Astrocyte of the cerebellum (primary cell): ENCODE data around the gene TPST1.

Experiments used
- DNase-seq: peaks from one replicate; pipeline ENCODE4 v3.0.0-alpha.2; 2011; ENCODE audit warnings: low read depth
- H3K4me3 ChIP-seq: 2 replicates; pipeline ENCODE4 v1.5.1; 2011; ENCODE audit warnings: mild to moderate bottlenecking, low read depth, low read length, moderate library complexity
- in situ Hi-C: cut with HindIII; loops from 2 replicates; pipeline ENCODE4 v1.10.0; 2017; ENCODE audit warnings: low sequenced_read_pairs
- TF ChIP-seq, protein P1 (sequence below): IDR thresholded peaks from 2 replicates; pipeline ENCODE4 v1.5.1; 2012; ENCODE audit warnings: low read length, low read depth, moderate library complexity, mild to moderate bottlenecking; ENCODE audit errors: missing control alignments

The TPST1 gene

DNA sequence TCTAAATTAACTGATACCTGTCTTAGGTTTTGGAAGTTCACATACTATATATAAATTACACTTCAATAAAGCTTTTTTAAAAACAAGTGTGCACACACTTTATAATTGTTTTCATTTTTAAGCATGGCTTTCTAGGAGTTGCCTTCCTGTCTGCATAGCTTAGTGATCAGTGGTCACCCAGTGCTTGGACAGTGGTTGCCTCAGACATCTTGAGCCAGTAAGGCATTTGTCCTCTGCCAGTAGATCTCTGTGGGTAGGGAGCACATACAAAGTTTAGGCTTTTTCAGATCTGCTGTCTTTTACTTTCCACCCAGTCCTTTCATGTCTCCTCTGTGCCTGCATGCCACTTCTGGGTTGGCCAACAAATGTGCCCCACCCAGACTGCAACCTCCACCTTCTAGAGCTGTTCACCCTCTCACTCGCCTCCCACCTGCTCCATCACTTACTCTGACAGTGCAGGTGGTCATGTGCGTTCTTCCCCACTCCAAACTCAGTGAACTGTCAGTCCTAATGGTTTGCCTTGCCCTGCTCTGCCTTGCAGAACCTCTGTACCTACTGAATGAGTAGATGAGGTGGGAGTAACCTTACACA, 31.7 kb downstream of the TPST1 start:
- no peak for DNase-seq
- in situ Hi-C loops, result no loop called here
- H3K4me3 ChIP-seq, result no peak overlapping the region
- TF ChIP-seq, protein P1, sequence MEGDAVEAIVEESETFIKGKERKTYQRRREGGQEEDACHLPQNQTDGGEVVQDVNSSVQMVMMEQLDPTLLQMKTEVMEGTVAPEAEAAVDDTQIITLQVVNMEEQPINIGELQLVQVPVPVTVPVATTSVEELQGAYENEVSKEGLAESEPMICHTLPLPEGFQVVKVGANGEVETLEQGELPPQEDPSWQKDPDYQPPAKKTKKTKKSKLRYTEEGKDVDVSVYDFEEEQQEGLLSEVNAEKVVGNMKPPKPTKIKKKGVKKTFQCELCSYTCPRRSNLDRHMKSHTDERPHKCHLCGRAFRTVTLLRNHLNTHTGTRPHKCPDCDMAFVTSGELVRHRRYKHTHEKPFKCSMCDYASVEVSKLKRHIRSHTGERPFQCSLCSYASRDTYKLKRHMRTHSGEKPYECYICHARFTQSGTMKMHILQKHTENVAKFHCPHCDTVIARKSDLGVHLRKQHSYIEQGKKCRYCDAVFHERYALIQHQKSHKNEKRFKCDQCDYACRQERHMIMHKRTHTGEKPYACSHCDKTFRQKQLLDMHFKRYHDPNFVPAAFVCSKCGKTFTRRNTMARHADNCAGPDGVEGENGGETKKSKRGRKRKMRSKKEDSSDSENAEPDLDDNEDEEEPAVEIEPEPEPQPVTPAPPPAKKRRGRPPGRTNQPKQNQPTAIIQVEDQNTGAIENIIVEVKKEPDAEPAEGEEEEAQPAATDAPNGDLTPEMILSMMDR, result no peak

DNA sequence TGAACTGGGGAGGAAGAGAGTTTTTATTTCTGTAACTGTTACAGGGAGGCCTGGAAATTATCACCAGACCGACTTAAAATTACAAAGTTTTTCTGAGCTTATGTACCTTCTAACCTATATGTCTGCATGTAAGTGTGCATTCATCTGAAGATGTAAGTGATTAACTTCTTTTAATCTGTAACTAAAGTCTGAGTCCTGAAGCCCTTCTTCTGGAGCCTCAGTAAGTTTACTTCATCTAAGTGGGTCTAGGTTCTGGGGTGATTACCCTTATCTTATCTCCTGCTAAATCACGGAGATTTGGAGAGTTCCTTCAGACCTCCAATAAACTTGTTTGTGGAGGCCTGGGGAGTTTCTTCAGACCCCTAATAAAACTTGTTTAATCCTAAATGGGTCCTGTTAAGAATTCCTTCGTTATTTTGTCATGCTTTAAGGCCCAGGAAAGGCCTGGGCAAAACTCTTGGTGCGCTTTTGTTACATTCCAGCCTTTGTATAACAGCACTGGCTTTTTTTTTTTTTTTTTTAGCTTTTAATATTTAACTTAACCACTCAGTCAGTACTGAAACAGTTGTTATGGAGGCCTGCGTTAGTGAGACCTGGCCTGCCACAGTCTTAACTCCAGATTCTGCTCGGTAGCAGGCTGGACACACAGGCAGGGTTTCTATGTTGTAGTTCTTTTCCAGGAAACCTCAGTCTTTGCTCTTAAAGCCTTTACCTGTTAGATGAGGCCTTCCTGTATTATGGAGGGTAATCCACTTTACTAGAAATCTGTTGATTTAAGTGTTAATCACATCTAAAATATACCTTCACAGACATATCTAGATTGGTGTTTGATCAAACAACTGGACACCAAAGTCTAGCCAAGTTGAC, 33.0 kb downstream of the TPST1 start:
- in situ Hi-C loops, result no loop called here

DNA sequence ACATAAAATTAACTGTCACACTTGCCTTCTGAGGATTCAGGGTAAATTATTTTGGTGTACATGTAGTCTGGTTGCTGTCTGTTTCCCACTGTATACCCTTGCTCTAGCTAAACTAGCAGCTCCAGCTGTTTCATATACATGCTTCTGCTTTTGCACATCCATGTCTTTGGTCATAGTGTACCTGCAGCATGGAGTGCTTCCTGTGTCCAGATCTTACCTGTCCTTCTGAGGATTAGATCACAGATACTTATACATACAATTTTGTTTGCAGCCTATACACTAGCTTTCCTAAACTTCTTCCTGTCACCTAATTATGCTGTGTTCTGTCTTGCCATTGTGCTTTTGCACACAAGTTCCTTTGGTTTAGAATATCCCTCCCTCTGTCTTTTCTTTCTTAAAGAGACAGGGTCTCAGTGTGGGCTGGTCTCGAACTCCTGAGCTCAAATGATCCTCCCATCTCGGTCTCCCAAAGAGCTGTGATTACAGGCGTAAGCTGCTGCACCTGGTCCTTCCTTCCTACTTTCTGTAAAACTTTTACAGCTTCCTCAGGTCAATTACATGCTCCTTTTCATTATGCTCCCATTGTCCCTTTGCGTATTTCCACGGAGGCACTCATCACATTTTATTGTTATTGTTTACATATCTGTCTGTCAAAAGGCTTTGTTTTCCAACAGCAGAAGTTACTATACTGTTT, 33.8 kb downstream of the TPST1 start:
- no peak overlapping the region for H3K4me3 ChIP-seq
- DNase-seq, result no peak
- TF ChIP-seq, protein P1, result no peak
- in situ Hi-C loops, result no loop called here

More for the DNA sequence above, 33.0 kb downstream of the TPST1 start:
- TF ChIP-seq, protein P1, result no peak
- DNase-seq, result no peak
- H3K4me3 ChIP-seq, result no peak overlapping the region

DNA sequence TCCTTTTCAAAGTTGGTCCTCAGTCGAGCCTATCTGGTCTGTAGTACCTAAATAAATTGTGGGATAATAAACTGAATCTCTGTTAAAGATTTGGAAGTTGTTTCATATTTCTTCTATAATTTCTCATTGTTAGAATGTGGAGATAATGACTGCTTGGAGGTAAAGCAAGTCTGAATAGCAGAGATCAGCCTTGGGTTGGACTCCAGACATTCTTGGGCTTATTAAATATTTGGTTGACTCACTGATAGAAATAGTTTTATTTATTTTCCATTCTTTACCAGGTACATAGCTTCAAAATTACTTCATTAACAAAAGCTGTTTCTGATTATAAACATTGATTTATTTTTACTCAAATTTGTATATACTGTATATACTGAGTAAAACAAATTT, 34.3 kb downstream of the TPST1 start:
- TF ChIP-seq, protein P1, result no peak
- H3K4me3 ChIP-seq, result no peak overlapping the region
- in situ Hi-C loops, result no loop called here
- no peak for DNase-seq

DNA sequence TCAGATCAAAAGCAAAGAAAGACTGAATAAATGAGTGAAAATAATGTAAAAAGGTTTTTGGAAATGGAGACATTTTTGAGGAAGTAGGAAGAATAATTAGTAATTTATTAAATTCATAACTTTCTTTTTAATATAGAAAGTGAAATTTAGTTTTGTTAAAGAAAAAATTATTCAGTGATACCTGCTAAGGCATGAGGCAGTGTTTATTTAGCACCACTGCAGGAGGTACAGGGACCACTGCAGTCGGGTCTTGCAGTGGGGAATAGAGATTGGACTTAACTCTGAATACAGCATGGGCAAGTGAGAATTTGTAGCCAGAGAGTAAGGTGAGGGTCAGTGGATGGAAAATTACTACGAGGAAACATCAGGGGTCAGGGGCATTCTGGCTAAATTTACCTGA, 39.9 kb downstream of the TPST1 start:
- in situ Hi-C loops, result no loop called here
- H3K4me3 ChIP-seq, result no peak overlapping the region
- TF ChIP-seq, protein P1, result no peak
- DNase-seq, result no peak

DNA sequence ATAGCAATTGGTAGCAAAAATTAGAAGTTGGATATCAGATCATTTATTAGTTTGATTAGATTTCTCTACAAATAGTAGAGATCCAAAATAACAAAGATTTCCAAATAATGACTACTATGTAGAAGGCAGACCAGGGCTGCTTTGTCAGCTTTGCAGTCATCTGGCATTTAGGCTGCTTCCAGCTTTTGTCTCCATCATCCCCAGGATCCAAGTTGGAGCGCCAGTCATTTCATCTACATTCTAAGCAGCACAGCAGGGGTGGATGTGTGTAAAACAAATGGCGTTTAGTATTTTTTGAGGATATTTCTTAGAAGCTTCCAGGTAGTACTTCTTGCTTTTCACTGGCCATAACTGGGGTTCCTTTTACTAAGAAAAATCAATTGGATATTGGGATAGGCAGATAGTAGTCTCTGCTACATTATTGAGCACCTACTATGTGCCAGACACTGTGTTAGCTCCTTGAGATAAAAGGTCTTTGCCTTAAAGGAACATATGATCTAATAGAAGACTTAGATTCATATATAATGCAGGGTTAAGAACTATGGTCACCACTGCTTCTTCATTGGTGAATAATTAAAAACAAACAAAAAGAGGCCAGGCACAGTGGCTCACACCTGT, 41.5 kb downstream of the TPST1 start:
- no peak overlapping the region for H3K4me3 ChIP-seq
- in situ Hi-C loops, result no loop called here
- DNase-seq, result no peak
- TF ChIP-seq, protein P1, result no peak
